Gastrocnemius medialis (tissue), 4 donors: ENCODE data around the gene OLFML2B. TPM values are rescaled to one million over a fixed set of nuclear protein-coding genes. Genes with fewer than 3 reads are reported as not detected.
"Not testable (repeated sequence)": the region's sequence is repeated elsewhere in the genome, so short reads cannot be mapped to it uniquely, and the experiment has no call there.

Source experiments
- ATAC-seq, 2 donors: fragments of 150-250 bp; one replicate each; pipeline ENCODE4 v1.9.1; 2016
- DNase-seq, 2 donors: peaks; one replicate each; pipeline ENCODE4 v3.0.0-alpha.2; 2019
- H3K27ac ChIP-seq, 4 donors: fragments of 200-600 bp; sonication (generic); 1 replicate in 1 of 4; 2 replicates in 3 of 4; pipeline ENCODE4 v1.5.1; 2016 to 2018; ENCODE audit warnings: mild to moderate bottlenecking in 2 of 4, moderate library complexity in 1 of 4
- H3K27me3 ChIP-seq, 3 donors: fragments of 200-600 bp; sonication (generic) in 2 of 3; 1 replicate in 1 of 3; 2 replicates in 2 of 3; pipeline versions ENCODE4 v1.5.1 to v1.6.0; 2016 to 2019; ENCODE audit warnings: mild to moderate bottlenecking in 1 of 3, moderate library complexity in 1 of 3
- H3K36me3 ChIP-seq, 2 donors: fragments of 200-600 bp; sonication (generic) in 1 of 2; one replicate each; pipeline ENCODE4 v1.5.1; 2017 to 2018
- H3K4me1 ChIP-seq, 2 donors: fragments of 200-600 bp; sonication (generic) in 1 of 2; one replicate each; pipeline ENCODE4 v1.5.1; 2016 to 2017; ENCODE audit warnings: mild to moderate bottlenecking in 2 of 2
- H3K4me3 ChIP-seq, 4 donors: fragments of 200-600 bp; sonication (generic) in 3 of 4; 1 replicate in 1 of 4; 2 replicates in 3 of 4; pipeline ENCODE4 v1.5.1; 2016 to 2019; ENCODE audit warnings: mild to moderate bottlenecking in 2 of 4
- H3K9me3 ChIP-seq, 3 donors: fragments of 200-600 bp; sonication (generic) in 2 of 3; 1 replicate in 1 of 3; 2 replicates in 2 of 3; pipeline ENCODE4 v1.5.1; 2016 to 2019
- CTCF ChIP-seq, 5 experiments: fragments of 450-650 bp in 3 of 5; fragments of 200-600 bp in 2 of 5; sonication (generic) in 2 of 5; IDR thresholded peaks in 4 of 5; conservative IDR thresholded peaks in 1 of 5; 1 replicate in 4 of 5; 2 replicates in 1 of 5; pipeline ENCODE4 v1.5.1; 2016 to 2019; ENCODE audit warnings: antibody characterized with exemption in 5 of 5, mild to moderate bottlenecking in 3 of 5, moderate library complexity in 3 of 5
- POLR2A ChIP-seq, 2 donors: fragments of 450-650 bp; IDR thresholded peaks; one replicate each; pipeline ENCODE4 v1.6.1; 2017; ENCODE audit warnings: antibody characterized with exemption in 2 of 2, mild to moderate bottlenecking in 2 of 2, moderate library complexity in 2 of 2
- in situ Hi-C, 4 donors: fragments of 200-750 bp; cut with MboI; loops; one replicate each; pipeline versions ENCODE4 v1.15.0 to v1.8.0; 2017; ENCODE audit warnings: low sequenced_read_pairs in 4 of 4
- intact Hi-C: fragments of 100-400 bp; cut with DNase I; formaldehyde crosslinking; loops from one replicate; pipeline ENCODE4 v1.15.1; 2023; ENCODE audit warnings: low total_unique reads
- total RNA-seq, 4 donors: library from RNA; depleted of rRNA; stranded (reverse); fragments of >200 nt; gene quantifications; one replicate each; pipeline versions ENCODE4 v1.1.0 to v1.2.3, GENCODE V29; 2016

Gene OLFML2B
- total RNA-seq, 4 donors from 2014 or later = 0.68 to 6.6 (median 2.7) TPM

- peak; percentile 92 to 93 for ATAC-seq
- no peak for TF ChIP-seq CTCF (IDR thresholded peaks at IDR 0.05 in 4 of 5, conservative IDR thresholded peaks at IDR 0.05 in 1 of 5)
- peak; percentile 35 to 60 for TF ChIP-seq POLR2A (IDR thresholded peaks at IDR 0.05)
- in situ Hi-C loops = no loop called here
- Histone ChIP-seq H3K36me3 (no peaks in the 10 kb centered on the region), H3K4me1 (peaks cover 12% of the 10 kb centered on the region in 2 donors), H3K27me3 (peaks cover 0 to 6% (median 0%) of the 10 kb centered on the region in 3 donors), H3K4me3 (peak within 1 kb of the TSS; percentile 62 to 76 (median 72)), H3K27ac (peak within 1 kb of the TSS in 3 of 4 donors; percentile 54 to 60 (median 54)), H3K9me3 (no peaks in the 10 kb centered on the region)
- DNase-seq = peak; percentile 45 to 61
- intact Hi-C loops = loop anchor here (1.0 kb wide), 1 partner anchor 492 kb away; the partner anchor contains the start of gene UAP1
Measured at GRCh38 chr1:162069334-162070093, 45.8 kb upstream of the OLFML2B start, which contains the start of gene NOS1AP. Gene NOS1AP (plus strand): TSS chr1:162069691. CDS start chr1:162070178, 487 bp downstream.

GRCh38 chr1:162068301-162068700 is 44.6 kb upstream of the OLFML2B start:
- H3K36me3 ChIP-seq = no peaks in the 10 kb centered on the region
- TF ChIP-seq CTCF (IDR thresholded peaks at IDR 0.05 in 4 of 5, conservative IDR thresholded peaks at IDR 0.05 in 1 of 5) (no peak), POLR2A (IDR thresholded peaks at IDR 0.05) (no peak)
- intact Hi-C loops (no loop called here), in situ Hi-C loops (no loop called here)
- H3K4me3 ChIP-seq = no peak overlapping the region
- no peaks in the 10 kb centered on the region for H3K9me3 ChIP-seq
- DNase-seq = no peak
- H3K27ac ChIP-seq = no peak overlapping the region
- peaks cover 0 to 6% (median 0%) of the 10 kb centered on the region in 3 donors for H3K27me3 ChIP-seq
- peaks cover 12% of the 10 kb centered on the region in 2 donors for H3K4me1 ChIP-seq
- ATAC-seq = no peak

- H3K9me3 ChIP-seq = no peaks in the 10 kb centered on the region
- no peak overlapping the region for H3K4me3 ChIP-seq
- no peak for TF ChIP-seq CTCF (IDR thresholded peaks at IDR 0.05 in 4 of 5, conservative IDR thresholded peaks at IDR 0.05 in 1 of 5)
- no peak for TF ChIP-seq POLR2A (IDR thresholded peaks at IDR 0.05)
- H3K4me1 ChIP-seq = peaks cover 12% of the 10 kb centered on the region in 2 donors
- no peak overlapping the region for H3K27ac ChIP-seq
- intact Hi-C loops (no loop called here), in situ Hi-C loops (no loop called here)
- ATAC-seq (no peak), DNase-seq (no peak)
- no peaks in the 10 kb centered on the region for H3K36me3 ChIP-seq
- H3K27me3 ChIP-seq = peaks cover 0 to 6% (median 0%) of the 10 kb centered on the region in 3 donors
Measured at GRCh38 chr1:162067466-162067865, 43.8 kb upstream of the OLFML2B start.

- ATAC-seq, in situ Hi-C loops, H3K27ac ChIP-seq, intact Hi-C loops, DNase-seq, H3K27me3 ChIP-seq, H3K9me3 ChIP-seq, H3K36me3 ChIP-seq, H3K4me3 ChIP-seq: not testable (repeated sequence)
- peaks cover 12% of the 10 kb centered on the region in 2 donors for H3K4me1 ChIP-seq
Measured at GRCh38 chr1:162066836-162067235, 43.2 kb upstream of the OLFML2B start.

- ATAC-seq (no peak), DNase-seq (no peak)
- Histone ChIP-seq H3K27me3 (peaks cover 0 to 2% (median 0%) of the 10 kb centered on the region in 3 donors), H3K4me3 (no peak overlapping the region), H3K36me3 (no peaks in the 10 kb centered on the region), H3K9me3 (no peaks in the 10 kb centered on the region), H3K4me1 (peaks cover 4 to 7% of the 10 kb centered on the region in 2 donors), H3K27ac (no peak overlapping the region)
- intact Hi-C loops (no loop called here), in situ Hi-C loops (no loop called here)
- TF ChIP-seq POLR2A (IDR thresholded peaks at IDR 0.05) (no peak), CTCF (IDR thresholded peaks at IDR 0.05 in 4 of 5, conservative IDR thresholded peaks at IDR 0.05 in 1 of 5) (no peak)
Measured at GRCh38 chr1:162065016-162065415, 41.3 kb upstream of the OLFML2B start.
